Activated CD4-positive, alpha-beta T cell treated with anti-CD3 and anti-CD28 coated beads, Interleukin-2, amount 50 U/mL, for 16 hours (primary cell): ENCODE measurements around the gene TMEM207.
A peak's percentile ranks its signal among the peaks of the same experiment; 100 is the strongest.
"Not testable (repeated sequence)": the region's sequence is repeated elsewhere in the genome, so short reads cannot be mapped to it uniquely, and the experiment has no call there.

Experiments
- DNase-seq: peaks from one replicate; pipeline ENCODE4 v3.0.0-alpha.2; 2020

The TMEM207 gene

GRCh38 chr3:190449801-190450200, at the start of gene TMEM207:
Gene TMEM207 (minus strand): TSS chr3:190449901. CDS start chr3:190449809, 92 bp downstream.
- no peak for DNase-seq

- no peak for DNase-seq
Observed at GRCh38 chr3:190499122-190499521, 49.4 kb upstream of the TMEM207 start.

GRCh38 chr3:190498293-190498692, 48.6 kb upstream of the TMEM207 start:
- DNase-seq: no peak

- DNase-seq: no peak
Observed at GRCh38 chr3:190497811-190498210, 48.1 kb upstream of the TMEM207 start.

- DNase-seq: no peak
Observed at GRCh38 chr3:190496859-190497258, 47.2 kb upstream of the TMEM207 start.

- no peak for DNase-seq
Observed at GRCh38 chr3:190495796-190496195, 46.1 kb upstream of the TMEM207 start.

- DNase-seq: no peak
Observed at GRCh38 chr3:190495354-190495753, 45.7 kb upstream of the TMEM207 start.

- DNase-seq: no peak
Observed at GRCh38 chr3:190494907-190495306, 45.2 kb upstream of the TMEM207 start.

- DNase-seq: no peak
Observed at GRCh38 chr3:190492966-190493365, 43.3 kb upstream of the TMEM207 start.

GRCh38 chr3:190492129-190492528, 42.4 kb upstream of the TMEM207 start:
- DNase-seq: no peak

GRCh38 chr3:190491533-190492054, 41.9 kb upstream of the TMEM207 start:
- peak; percentile 84 for DNase-seq

GRCh38 chr3:190486908-190487607, 37.4 kb upstream of the TMEM207 start:
- DNase-seq: no peak

GRCh38 chr3:190486533-190486864, 36.8 kb upstream of the TMEM207 start:
- no peak for DNase-seq

GRCh38 chr3:190485830-190486532, 36.3 kb upstream of the TMEM207 start:
- DNase-seq: no peak

- DNase-seq: no peak
Observed at GRCh38 chr3:190481779-190482178, 32.1 kb upstream of the TMEM207 start.

- DNase-seq: not testable (repeated sequence)
Observed at GRCh38 chr3:190473261-190473660, 23.6 kb upstream of the TMEM207 start.

GRCh38 chr3:190467922-190468321, 18.2 kb upstream of the TMEM207 start:
- no peak for DNase-seq

GRCh38 chr3:190458040-190458439, 8.3 kb upstream of the TMEM207 start:
- DNase-seq: no peak

- DNase-seq: no peak
Observed at GRCh38 chr3:190456770-190457169, 7.1 kb upstream of the TMEM207 start.

GRCh38 chr3:190455828-190456227, 6.1 kb upstream of the TMEM207 start:
- no peak for DNase-seq

GRCh38 chr3:190448256-190448655, 1.4 kb downstream of the TMEM207 start:
- no peak for DNase-seq

- peak; percentile 13 for DNase-seq
Observed at GRCh38 chr3:190446573-190447279, 3.0 kb downstream of the TMEM207 start.

- no peak for DNase-seq
Observed at GRCh38 chr3:190444576-190445145, 5.0 kb downstream of the TMEM207 start.
